ENCODE results near the gene PIGN. TPM values are rescaled to one million over a fixed set of nuclear protein-coding genes. Genes with fewer than 3 reads are reported as not detected.

PIGN gene
- total RNA-seq, 5 donors from 2014 or later (not counting 1 experiment from before 2014, with no cell fraction given) = 19.5 to 24.0 (median 21.8) TPM

DNA sequence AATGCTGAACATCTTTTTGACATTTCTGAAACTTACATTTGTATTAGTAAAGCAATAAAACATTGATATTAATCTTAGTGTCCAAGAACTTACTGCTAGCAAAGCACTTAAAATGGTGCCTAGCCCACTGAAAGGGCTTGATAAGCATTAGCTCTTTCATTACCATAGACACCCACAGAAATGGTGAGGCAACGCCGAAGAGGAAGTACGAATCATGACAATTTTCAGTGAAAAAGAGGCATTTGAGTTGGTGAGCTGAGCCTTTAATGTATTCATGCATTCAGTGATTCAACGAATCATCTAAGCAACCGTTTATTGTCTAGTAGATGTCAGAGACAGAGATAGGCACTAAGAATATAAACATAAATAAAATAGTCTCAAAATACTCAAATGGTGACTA lies 101.1 kb downstream of the PIGN start:
- Histone ChIP-seq H3K27me3 (replicated peaks in 1 of 2; ENCODE audit: control insufficient read depth in 2 of 2, extremely low read depth in 1 of 2, insufficient read depth in 2 of 2, low read length in 1 of 2) (no peaks in the 10 kb centered on the region), H3K27ac (ENCODE audit: low read length) (no peak overlapping the region), H3K9me3 (no peaks in the 10 kb centered on the region), H3K36me3 (ENCODE audit: control insufficient read depth in 2 of 2, extremely low read depth in 1 of 2, insufficient read depth in 1 of 2, low read length in 1 of 2) (no peaks in the 10 kb centered on the region), H3K4me1 (ENCODE audit: control insufficient read depth in 1 of 2, extremely low read depth in 1 of 2, insufficient read depth in 2 of 2, low read length in 2 of 2) (peaks cover 7 to 23% of the 10 kb centered on the region in 2 experiments), H3K4me3 (ENCODE audit: control insufficient read depth in 1 of 2, extremely low read depth in 1 of 2, low read length in 1 of 2) (no peak overlapping the region)
- H3K4me3 Mint-ChIP-seq = no peak overlapping the region
- CTCF ChIA-PET = interaction anchor here in 1 of 2 donors (0.5 kb wide), 1 partner anchor 233 kb away, joined by 7 read pairs; no protein-coding TSS in a partner anchor
- H3K27me3 Mint-ChIP-seq = no peaks in the 10 kb centered on the region
- peaks cover 23 to 42% (median 25%) of the 10 kb centered on the region in 3 donors for H3K4me1 Mint-ChIP-seq
- no peak overlapping the region for H3K27ac Mint-ChIP-seq
- ATAC-seq (replicated peaks in 1 of 4) (no peak), DNase-seq (no peak)
- peaks cover 47% of the 10 kb centered on the region for H3K36me3 Mint-ChIP-seq
- POLR2A ChIA-PET = no interaction called here
- no CpG with 5 or more reads among the region's 5 CpGs for WGBS (ENCODE audit: insufficient coverage)
- no peaks in the 10 kb centered on the region for H3K9me3 Mint-ChIP-seq

DNA sequence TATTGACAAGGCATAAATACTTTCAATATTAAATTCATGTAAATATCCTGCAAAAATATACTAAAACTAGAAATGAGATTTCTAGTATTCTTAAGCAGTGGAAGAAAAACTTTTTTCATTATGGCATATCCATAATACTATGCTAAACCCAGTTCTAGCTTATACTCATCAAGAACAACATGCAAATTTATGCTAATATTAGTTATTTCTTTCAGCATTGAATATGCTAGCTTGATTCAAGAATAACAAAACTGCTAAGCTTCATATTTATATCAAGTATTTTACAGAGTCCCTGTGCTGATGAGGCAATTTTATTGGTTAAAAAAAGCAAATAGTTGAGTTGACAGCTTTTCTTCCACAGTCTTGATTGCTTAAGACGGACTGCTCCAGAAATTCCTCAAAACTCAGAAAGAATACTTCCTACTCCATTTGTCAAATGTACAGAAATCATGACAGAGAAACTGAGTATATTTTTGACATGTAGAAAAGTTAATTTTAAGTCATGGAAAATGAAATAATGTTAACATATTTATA lies 105.0 kb downstream of the PIGN start:
- H3K9me3 Mint-ChIP-seq = peaks cover 0 to 2% (median 0%) of the 10 kb centered on the region in 3 donors
- Histone ChIP-seq H3K27ac (ENCODE audit: low read length) (no peak overlapping the region), H3K4me3 (ENCODE audit: control insufficient read depth in 1 of 2, extremely low read depth in 1 of 2, low read length in 1 of 2) (no peak overlapping the region), H3K4me1 (ENCODE audit: control insufficient read depth in 1 of 2, extremely low read depth in 1 of 2, insufficient read depth in 2 of 2, low read length in 2 of 2) (peaks cover 0 to 6% of the 10 kb centered on the region in 2 experiments), H3K9me3 (no peaks in the 10 kb centered on the region), H3K36me3 (ENCODE audit: control insufficient read depth in 2 of 2, extremely low read depth in 1 of 2, insufficient read depth in 1 of 2, low read length in 1 of 2) (peaks cover 0 to 2% of the 10 kb centered on the region in 2 donors), H3K27me3 (replicated peaks in 1 of 2; ENCODE audit: control insufficient read depth in 2 of 2, extremely low read depth in 1 of 2, insufficient read depth in 2 of 2, low read length in 1 of 2) (no peaks in the 10 kb centered on the region)
- ChIA-PET CTCF (interaction anchor here in 1 of 2 donors (0.5 to 0.6 kb wide), 2 partner anchors 26 to 58 kb away, joined by 3 to 4 read pairs; no protein-coding TSS in a partner anchor), POLR2A (no interaction called here)
- peaks cover 45% of the 10 kb centered on the region for H3K36me3 Mint-ChIP-seq
- ATAC-seq (replicated peaks in 1 of 4) = no peak
- H3K4me3 Mint-ChIP-seq = no peak overlapping the region
- DNase-seq = no peak
- H3K27me3 Mint-ChIP-seq = no peaks in the 10 kb centered on the region
- H3K27ac Mint-ChIP-seq = no peak overlapping the region
- no CpG with 5 or more reads among the region's 1 CpG for WGBS (ENCODE audit: insufficient coverage)
- H3K4me1 Mint-ChIP-seq = peaks cover 3 to 14% (median 4%) of the 10 kb centered on the region in 3 donors

DNA sequence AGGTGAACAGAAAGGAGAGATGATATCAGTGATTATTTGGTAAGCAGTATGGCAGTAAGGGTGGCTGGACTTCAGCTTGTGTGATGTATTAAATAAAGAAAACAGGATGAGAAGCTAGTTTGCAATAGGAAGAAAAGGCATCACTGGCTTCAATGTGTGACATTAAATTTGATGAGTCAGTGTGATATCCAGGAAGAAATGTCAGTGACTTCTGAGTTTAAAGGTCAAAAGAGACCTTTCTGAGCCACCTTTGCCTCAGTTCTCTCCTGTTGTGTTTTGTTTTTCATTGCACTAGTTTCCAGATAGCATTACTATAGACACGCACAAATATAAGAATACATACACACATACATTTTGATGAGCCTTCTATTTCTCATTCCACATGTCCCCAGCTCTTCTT lies 105.6 kb downstream of the PIGN start:
- DNase-seq = no peak
- peaks cover 41% of the 10 kb centered on the region for H3K36me3 Mint-ChIP-seq
- Histone ChIP-seq H3K4me1 (ENCODE audit: control insufficient read depth in 1 of 2, extremely low read depth in 1 of 2, insufficient read depth in 2 of 2, low read length in 2 of 2) (peaks cover 0 to 3% of the 10 kb centered on the region in 2 experiments), H3K9me3 (no peaks in the 10 kb centered on the region), H3K27me3 (replicated peaks in 1 of 2; ENCODE audit: control insufficient read depth in 2 of 2, extremely low read depth in 1 of 2, insufficient read depth in 2 of 2, low read length in 1 of 2) (no peaks in the 10 kb centered on the region), H3K27ac (ENCODE audit: low read length) (no peak overlapping the region), H3K36me3 (ENCODE audit: control insufficient read depth in 2 of 2, extremely low read depth in 1 of 2, insufficient read depth in 1 of 2, low read length in 1 of 2) (peaks cover 0 to 2% of the 10 kb centered on the region in 2 donors), H3K4me3 (ENCODE audit: control insufficient read depth in 1 of 2, extremely low read depth in 1 of 2, low read length in 1 of 2) (no peak overlapping the region)
- peaks cover 0 to 2% (median 0%) of the 10 kb centered on the region in 3 donors for H3K9me3 Mint-ChIP-seq
- no peaks in the 10 kb centered on the region for H3K27me3 Mint-ChIP-seq
- peaks cover 0 to 8% (median 0%) of the 10 kb centered on the region in 3 donors for H3K4me1 Mint-ChIP-seq
- WGBS (ENCODE audit: insufficient coverage) = 100% methylated on average over 1 of the region's 1 CpG
- CTCF ChIA-PET = interaction anchor here in 1 of 2 donors (0.5 to 0.6 kb wide), 2 partner anchors 25 to 59 kb away, joined by 3 to 4 read pairs; no protein-coding TSS in a partner anchor
- POLR2A ChIA-PET = interaction anchor here in 1 of 2 donors (0.6 kb wide), 1 partner anchor 447 kb away, joined by 3 read pairs; no protein-coding TSS in a partner anchor
- H3K27ac Mint-ChIP-seq = no peak overlapping the region
- no peak for ATAC-seq (replicated peaks in 1 of 4)
- no peak overlapping the region for H3K4me3 Mint-ChIP-seq

DNA sequence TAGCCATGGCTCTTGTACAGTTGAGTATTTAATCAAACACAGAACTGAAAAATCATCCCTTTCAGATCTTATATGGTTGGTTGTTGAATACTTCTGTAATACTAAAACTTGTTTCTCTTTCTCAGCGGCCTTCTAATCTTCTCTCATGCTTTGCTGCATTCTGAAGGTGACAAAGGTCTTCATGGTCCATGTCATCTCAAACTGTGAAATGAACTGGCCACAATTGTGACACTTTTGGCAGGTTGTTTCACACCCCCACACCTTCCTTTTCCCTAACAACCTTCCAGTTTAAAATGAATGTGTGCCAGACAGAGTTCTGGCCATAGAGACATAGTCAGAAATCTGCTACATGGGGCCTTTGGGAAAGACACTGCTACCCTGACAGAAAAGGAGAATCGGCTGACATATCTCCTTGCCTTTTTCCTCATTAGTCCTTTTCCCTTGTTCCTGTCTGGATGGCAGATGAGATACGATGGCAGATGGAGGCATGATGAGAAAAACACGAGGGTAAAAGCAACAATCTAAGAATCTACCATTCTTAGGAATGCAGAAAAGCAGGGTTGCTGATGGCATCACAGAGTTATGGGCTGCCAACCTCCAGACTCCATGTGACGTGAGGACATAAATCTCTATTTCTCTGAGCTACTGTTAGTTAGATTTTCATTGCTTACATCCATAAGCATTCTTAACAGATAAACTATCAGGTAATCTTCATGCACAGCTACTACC lies 106.5 kb downstream of the PIGN start:
- no peaks in the 10 kb centered on the region for H3K27me3 ChIP-seq (replicated peaks in 1 of 2; ENCODE audit: control insufficient read depth in 2 of 2, extremely low read depth in 1 of 2, insufficient read depth in 2 of 2, low read length in 1 of 2)
- H3K27ac Mint-ChIP-seq = no peak overlapping the region
- H3K4me3 Mint-ChIP-seq = no peak overlapping the region
- H3K4me1 Mint-ChIP-seq = no peaks in the 10 kb centered on the region
- DNase-seq = no peak
- no peak for ATAC-seq (replicated peaks in 1 of 4)
- no CpG with 5 or more reads among the region's 5 CpGs for WGBS (ENCODE audit: insufficient coverage)
- H3K27ac ChIP-seq (ENCODE audit: low read length) = no peak overlapping the region
- no peaks in the 10 kb centered on the region for H3K9me3 ChIP-seq
- ChIA-PET POLR2A (interaction anchor here (0.6 to 0.7 kb wide), 2 partner anchors 63 to 447 kb away, joined by 3 to 4 read pairs; no protein-coding TSS in a partner anchor), CTCF (no interaction called here)
- peaks cover 0 to under 1% of the 10 kb centered on the region in 2 experiments for H3K4me1 ChIP-seq (ENCODE audit: control insufficient read depth in 1 of 2, extremely low read depth in 1 of 2, insufficient read depth in 2 of 2, low read length in 2 of 2)
- H3K36me3 ChIP-seq (ENCODE audit: control insufficient read depth in 2 of 2, extremely low read depth in 1 of 2, insufficient read depth in 1 of 2, low read length in 1 of 2) = peaks cover 0 to 2% of the 10 kb centered on the region in 2 donors
- no peaks in the 10 kb centered on the region for H3K27me3 Mint-ChIP-seq
- peaks cover 32% of the 10 kb centered on the region for H3K36me3 Mint-ChIP-seq
- H3K4me3 ChIP-seq (ENCODE audit: control insufficient read depth in 1 of 2, extremely low read depth in 1 of 2, low read length in 1 of 2) = no peak overlapping the region
- peaks cover 0 to 2% (median 0%) of the 10 kb centered on the region in 3 donors for H3K9me3 Mint-ChIP-seq

DNA sequence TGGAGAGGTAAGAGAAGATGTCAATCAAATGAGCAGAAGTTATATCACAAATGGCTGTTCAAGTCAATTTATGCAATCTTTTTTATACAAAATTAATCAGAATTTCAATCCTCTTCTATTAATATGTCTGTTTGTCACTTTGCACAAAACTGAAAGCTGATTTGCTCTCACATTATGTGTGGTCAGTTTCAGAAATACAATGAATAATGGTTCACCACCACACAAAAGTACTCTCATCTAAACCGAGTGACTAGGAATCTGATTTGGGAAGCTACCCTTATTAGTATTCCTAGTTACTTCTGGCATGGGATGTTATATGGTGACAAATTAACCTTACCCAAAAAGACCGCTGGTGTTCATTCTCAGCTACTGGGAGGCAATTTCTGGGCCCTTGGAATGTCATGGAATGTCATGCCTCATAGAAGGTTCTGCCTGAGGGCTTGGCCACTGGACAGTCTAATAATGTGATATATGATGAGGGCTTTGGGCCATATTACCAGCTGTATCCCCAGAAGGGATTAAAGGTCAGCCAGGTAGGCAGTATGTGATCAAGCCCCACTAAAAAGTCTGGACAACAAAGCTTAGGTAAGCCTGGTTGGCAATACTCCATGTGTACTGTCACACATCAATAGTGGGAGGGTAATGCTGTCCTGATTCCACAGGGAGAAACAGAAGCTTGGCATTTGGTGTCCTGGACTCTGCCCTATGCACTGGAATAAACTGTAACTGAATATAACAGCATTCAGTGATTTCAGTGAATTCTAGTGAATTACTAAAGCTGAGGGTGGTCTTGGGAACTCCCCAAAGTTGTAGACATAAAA lies 113.2 kb downstream of the PIGN start:
- H3K27me3 ChIP-seq (replicated peaks in 1 of 2; ENCODE audit: control insufficient read depth in 2 of 2, extremely low read depth in 1 of 2, insufficient read depth in 2 of 2, low read length in 1 of 2) = no peaks in the 10 kb centered on the region
- no peaks in the 10 kb centered on the region for H3K4me1 ChIP-seq (ENCODE audit: control insufficient read depth in 1 of 2, extremely low read depth in 1 of 2, insufficient read depth in 2 of 2, low read length in 2 of 2)
- Mint-ChIP-seq H3K27ac (no peak overlapping the region), H3K9me3 (peaks cover 0 to 2% (median under 1%) of the 10 kb centered on the region in 3 donors), H3K36me3 (peaks cover 28% of the 10 kb centered on the region), H3K27me3 (no peaks in the 10 kb centered on the region), H3K4me1 (no peaks in the 10 kb centered on the region), H3K4me3 (no peak overlapping the region)
- ChIA-PET POLR2A (interaction anchor here in 1 of 2 donors (1.1 kb wide), 1 partner anchor 429 kb away, joined by 3 read pairs; no protein-coding TSS in a partner anchor), CTCF (no interaction called here)
- no CpG with 5 or more reads among the region's 2 CpGs for WGBS (ENCODE audit: insufficient coverage)
- ATAC-seq (replicated peaks in 1 of 4) = no peak
- H3K27ac ChIP-seq (ENCODE audit: low read length) = no peak overlapping the region
- no peaks in the 10 kb centered on the region for H3K9me3 ChIP-seq
- H3K4me3 ChIP-seq (ENCODE audit: control insufficient read depth in 1 of 2, extremely low read depth in 1 of 2, low read length in 1 of 2) = no peak overlapping the region
- no peaks in the 10 kb centered on the region for H3K36me3 ChIP-seq (ENCODE audit: control insufficient read depth in 2 of 2, extremely low read depth in 1 of 2, insufficient read depth in 1 of 2, low read length in 1 of 2)
- DNase-seq = no peak

DNA sequence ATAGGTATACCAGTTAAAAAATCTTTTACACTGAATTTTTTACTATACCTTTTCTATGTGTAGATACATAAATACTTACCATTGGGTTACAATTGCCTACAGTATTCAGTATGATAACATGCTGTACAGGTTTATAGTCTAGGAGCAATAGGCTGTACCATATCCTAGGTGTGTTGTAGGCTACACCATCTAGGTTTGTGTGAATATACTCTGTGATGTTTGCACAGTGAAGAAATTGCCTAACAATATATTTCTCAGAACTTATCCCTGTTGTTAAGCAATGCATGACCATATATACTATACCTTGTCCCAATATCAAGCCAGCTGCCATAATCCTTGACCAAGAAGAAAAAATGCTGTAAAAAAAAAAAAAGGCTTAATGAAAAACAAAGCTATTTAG lies 114.5 kb downstream of the PIGN start:
- ChIA-PET CTCF (no interaction called here), POLR2A (interaction anchor here in 1 of 2 donors (0.6 kb wide), 1 partner anchor 114 kb away, joined by 3 read pairs; no protein-coding TSS in a partner anchor)
- H3K27me3 Mint-ChIP-seq = no peaks in the 10 kb centered on the region
- no peaks in the 10 kb centered on the region for H3K9me3 ChIP-seq
- H3K4me1 ChIP-seq (ENCODE audit: control insufficient read depth in 1 of 2, extremely low read depth in 1 of 2, insufficient read depth in 2 of 2, low read length in 2 of 2) = no peaks in the 10 kb centered on the region
- no peak overlapping the region for H3K4me3 ChIP-seq (ENCODE audit: control insufficient read depth in 1 of 2, extremely low read depth in 1 of 2, low read length in 1 of 2)
- peaks cover 0 to 2% (median 0%) of the 10 kb centered on the region in 3 donors for H3K9me3 Mint-ChIP-seq
- H3K4me1 Mint-ChIP-seq = no peaks in the 10 kb centered on the region
- no peak overlapping the region for H3K27ac ChIP-seq (ENCODE audit: low read length)
- no peaks in the 10 kb centered on the region for H3K36me3 ChIP-seq (ENCODE audit: control insufficient read depth in 2 of 2, extremely low read depth in 1 of 2, insufficient read depth in 1 of 2, low read length in 1 of 2)
- DNase-seq (no peak), ATAC-seq (replicated peaks in 1 of 4) (no peak)
- H3K4me3 Mint-ChIP-seq = no peak overlapping the region
- peaks cover 35% of the 10 kb centered on the region for H3K36me3 Mint-ChIP-seq
- no peaks in the 10 kb centered on the region for H3K27me3 ChIP-seq (replicated peaks in 1 of 2; ENCODE audit: control insufficient read depth in 2 of 2, extremely low read depth in 1 of 2, insufficient read depth in 2 of 2, low read length in 1 of 2)
- no peak overlapping the region for H3K27ac Mint-ChIP-seq

Data from T-cell (primary cell).